Measurements from ENCODE around the gene RREB1.

RREB1 gene

GRCh38 chr6:7238900-7239589 is 131.3 kb downstream of the RREB1 start:
- Histone ChIP-seq H2AFZ (ENCODE audit: low read depth, low read length) (no peak overlapping the region), H3K9ac (ENCODE audit: low read depth, low read length) (no peak overlapping the region), H4K20me1 (ENCODE audit: insufficient read depth, low read length) (no peaks in the 10 kb centered on the region; the same call in 1 of the 2 replicates), H3K27ac (ENCODE audit: low read length) (no peak overlapping the region), H3K4me3 (ENCODE audit: low read depth in 1 of 2, low read length in 2 of 2) (no peak overlapping the region), H3K27me3 (ENCODE audit: insufficient read depth, low read length, poor library complexity) (no peaks in the 10 kb centered on the region), H3K36me3 (ENCODE audit: insufficient read depth, low read length) (peaks cover 63% of the 10 kb centered on the region), H3K4me2 (ENCODE audit: insufficient read depth, low read length) (no peak overlapping the region), H3K79me2 (ENCODE audit: insufficient read depth, low read length) (no peaks in the 10 kb centered on the region), H3K4me1 (ENCODE audit: insufficient read depth, low read length) (no peaks in the 10 kb centered on the region), H3K9me3 (ENCODE audit: insufficient read depth, low read length, severe bottlenecking) (no peaks in the 10 kb centered on the region)
- peak; percentile 87 for ATAC-seq (ENCODE audit: insufficient read depth, low read depth)
- DNase-seq: peak; percentile 78
- TF ChIP-seq EZH2 (IDR thresholded peaks at IDR 0.05; ENCODE audit: borderline replicate concordance, low read depth, low read length, severe bottlenecking): no peak
- TF ChIP-seq, protein P1, sequence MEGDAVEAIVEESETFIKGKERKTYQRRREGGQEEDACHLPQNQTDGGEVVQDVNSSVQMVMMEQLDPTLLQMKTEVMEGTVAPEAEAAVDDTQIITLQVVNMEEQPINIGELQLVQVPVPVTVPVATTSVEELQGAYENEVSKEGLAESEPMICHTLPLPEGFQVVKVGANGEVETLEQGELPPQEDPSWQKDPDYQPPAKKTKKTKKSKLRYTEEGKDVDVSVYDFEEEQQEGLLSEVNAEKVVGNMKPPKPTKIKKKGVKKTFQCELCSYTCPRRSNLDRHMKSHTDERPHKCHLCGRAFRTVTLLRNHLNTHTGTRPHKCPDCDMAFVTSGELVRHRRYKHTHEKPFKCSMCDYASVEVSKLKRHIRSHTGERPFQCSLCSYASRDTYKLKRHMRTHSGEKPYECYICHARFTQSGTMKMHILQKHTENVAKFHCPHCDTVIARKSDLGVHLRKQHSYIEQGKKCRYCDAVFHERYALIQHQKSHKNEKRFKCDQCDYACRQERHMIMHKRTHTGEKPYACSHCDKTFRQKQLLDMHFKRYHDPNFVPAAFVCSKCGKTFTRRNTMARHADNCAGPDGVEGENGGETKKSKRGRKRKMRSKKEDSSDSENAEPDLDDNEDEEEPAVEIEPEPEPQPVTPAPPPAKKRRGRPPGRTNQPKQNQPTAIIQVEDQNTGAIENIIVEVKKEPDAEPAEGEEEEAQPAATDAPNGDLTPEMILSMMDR (IDR thresholded peaks at IDR 0.05; ENCODE audit: borderline replicate concordance, extremely low read depth, low read length, poor library complexity, severe bottlenecking): peak; percentile 71

- DNase-seq (no peak), ATAC-seq (ENCODE audit: insufficient read depth, low read depth) (no peak)
- Histone ChIP-seq H3K9ac (ENCODE audit: low read depth, low read length) (no peak overlapping the region), H3K27ac (ENCODE audit: low read length) (no peak overlapping the region), H3K9me3 (ENCODE audit: insufficient read depth, low read length, severe bottlenecking) (no peaks in the 10 kb centered on the region), H3K4me2 (ENCODE audit: insufficient read depth, low read length) (no peak overlapping the region), H4K20me1 (ENCODE audit: insufficient read depth, low read length) (no peaks in the 10 kb centered on the region; the same call in 1 of the 2 replicates), H3K79me2 (ENCODE audit: insufficient read depth, low read length) (no peaks in the 10 kb centered on the region), H2AFZ (ENCODE audit: low read depth, low read length) (no peak overlapping the region), H3K4me3 (ENCODE audit: low read depth in 1 of 2, low read length in 2 of 2) (no peak overlapping the region), H3K36me3 (ENCODE audit: insufficient read depth, low read length) (peaks cover 61% of the 10 kb centered on the region), H3K4me1 (ENCODE audit: insufficient read depth, low read length) (no peaks in the 10 kb centered on the region), H3K27me3 (ENCODE audit: insufficient read depth, low read length, poor library complexity) (no peaks in the 10 kb centered on the region)
- TF ChIP-seq, protein P1 (IDR thresholded peaks at IDR 0.05; ENCODE audit: borderline replicate concordance, extremely low read depth, low read length, poor library complexity, severe bottlenecking): no peak
- TF ChIP-seq EZH2 (IDR thresholded peaks at IDR 0.05; ENCODE audit: borderline replicate concordance, low read depth, low read length, severe bottlenecking): no peak
Measured at GRCh38 chr6:7239590-7239948, 131.8 kb downstream of the RREB1 start.

DNA sequence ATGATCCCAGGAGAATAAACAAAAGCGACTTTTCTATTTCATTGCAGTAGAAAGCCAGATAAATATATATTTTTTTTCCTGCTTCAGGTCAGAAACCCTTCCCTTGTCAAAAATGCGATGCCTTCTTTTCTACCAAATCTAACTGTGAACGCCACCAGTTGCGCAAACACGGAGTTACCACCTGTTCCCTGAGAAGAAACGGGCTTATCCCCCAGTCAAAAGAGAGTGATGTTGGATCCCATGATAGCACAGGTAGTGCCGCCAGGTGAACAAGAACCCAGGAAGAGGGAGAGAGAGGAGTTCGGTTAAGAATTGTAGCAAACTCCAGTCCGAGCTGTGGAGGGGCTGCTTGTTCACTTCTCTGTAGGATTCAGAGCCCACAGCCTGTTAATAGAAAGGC is 132.6 kb downstream of the RREB1 start:
- Histone ChIP-seq H3K4me3 (ENCODE audit: low read depth in 1 of 2, low read length in 2 of 2) (no peak overlapping the region), H2AFZ (ENCODE audit: low read depth, low read length) (no peak overlapping the region), H3K9me3 (ENCODE audit: insufficient read depth, low read length, severe bottlenecking) (no peaks in the 10 kb centered on the region), H3K27ac (ENCODE audit: low read length) (no peak overlapping the region), H3K4me1 (ENCODE audit: insufficient read depth, low read length) (no peaks in the 10 kb centered on the region), H3K9ac (ENCODE audit: low read depth, low read length) (no peak overlapping the region), H3K36me3 (ENCODE audit: insufficient read depth, low read length) (peaks cover 59% of the 10 kb centered on the region), H3K27me3 (ENCODE audit: insufficient read depth, low read length, poor library complexity) (no peaks in the 10 kb centered on the region), H3K79me2 (ENCODE audit: insufficient read depth, low read length) (no peaks in the 10 kb centered on the region), H4K20me1 (ENCODE audit: insufficient read depth, low read length) (no peaks in the 10 kb centered on the region), H3K4me2 (ENCODE audit: insufficient read depth, low read length) (no peak overlapping the region)
- DNase-seq (no peak), ATAC-seq (ENCODE audit: insufficient read depth, low read depth) (no peak)
- TF ChIP-seq, protein P1 (IDR thresholded peaks at IDR 0.05; ENCODE audit: borderline replicate concordance, extremely low read depth, low read length, poor library complexity, severe bottlenecking): no peak
- no peak for TF ChIP-seq EZH2 (IDR thresholded peaks at IDR 0.05; ENCODE audit: borderline replicate concordance, low read depth, low read length, severe bottlenecking)
